IMR-90 (cell line): Measurements from ENCODE around the gene PDGFC. TPM values are rescaled to one million over a fixed set of nuclear protein-coding genes. Genes with fewer than 3 reads are reported as not detected.
A peak's percentile ranks its signal among the peaks of the same experiment; 100 is the strongest.

Experiments
- ATAC-seq: fragments of 200-7000 bp; cut with Tn5 transposase; 2 replicates; pipeline ENCODE4 v1.9.1; 2020; ENCODE audit warnings: low read depth, mild to moderate bottlenecking, moderate library complexity
- BruUV-seq: library from RNA; stranded (reverse); fragments of 400-500 nt; replicated peaks from 2 replicates; lab custom pipeline; 2021; lab: Mats Ljungman, UMichigan
- CTCF ChIA-PET: fragments of 300-600 bp; formaldehyde crosslinking; extraction: SDS; loops from one replicate; lab custom pipeline; 2021; ENCODE audit warnings: antibody characterized with exemption; lab: Yijun Ruan, JAX
- POLR2A ChIA-PET: fragments of 300-600 bp; sonication (Branson Sonifier 250); formaldehyde crosslinking; loops from one replicate; lab custom pipeline; 2022; ENCODE audit warnings: antibody characterized with exemption; ENCODE audit not compliant: unreplicated experiment; lab: Charles Lee
- DNase-seq: peaks from one replicate; pipeline ENCODE4 v3.0.0; 2013
- H2AFZ ChIP-seq: replicated peaks from 2 replicates; pipeline ENCODE3; 2013; ENCODE audit warnings: low read length, mild to moderate bottlenecking; ENCODE audit not compliant: poor library complexity
- H2AK5ac ChIP-seq: 2 replicates; pipeline ENCODE4 v1.6.1; 2013; ENCODE audit warnings: low read depth, low read length, inconsistent platforms
- H2AK9ac ChIP-seq: replicated peaks from 2 replicates; pipeline ENCODE3; 2013; ENCODE audit warnings: mild to moderate bottlenecking, low read depth, low read length, moderate library complexity; ENCODE audit not compliant: poor library complexity
- H2BK120ac ChIP-seq: 2 replicates; pipeline ENCODE4 v1.6.1; 2013; ENCODE audit warnings: low read depth, low read length, inconsistent platforms
- H2BK15ac ChIP-seq: 3 replicates; pipeline ENCODE4 v1.6.1; 2013; ENCODE audit warnings: low read depth, low read length, inconsistent platforms
- H2BK20ac ChIP-seq: 2 replicates; pipeline ENCODE4 v1.6.1; 2013; ENCODE audit warnings: low read depth, mild to moderate bottlenecking, inconsistent platforms, low read length, moderate library complexity
- H2BK5ac ChIP-seq: 2 replicates; pipeline ENCODE4 v1.6.1; 2013; ENCODE audit warnings: mild to moderate bottlenecking, low read depth, low read length, inconsistent platforms; ENCODE audit not compliant: poor library complexity, severe bottlenecking
- H3K14ac ChIP-seq: replicated peaks from 2 replicates; pipeline ENCODE4 v1.6.1; 2013; ENCODE audit warnings: low read depth, low read length, inconsistent platforms
- H3K18ac ChIP-seq: 2 replicates; pipeline ENCODE4 v1.6.1; 2013; ENCODE audit warnings: low read depth, low read length, control low read depth
- H3K23ac ChIP-seq: 2 replicates; pipeline ENCODE4 v1.6.1; 2013; ENCODE audit warnings: low read depth, low read length, inconsistent platforms
- H3K27ac ChIP-seq: 2 replicates; pipeline ENCODE4 v1.5.1; 2013; ENCODE audit warnings: mild to moderate bottlenecking, control low read depth, low read length; ENCODE audit not compliant: insufficient read depth
- H3K27me3 ChIP-seq: 2 replicates; pipeline ENCODE4 v1.6.1; 2013; ENCODE audit warnings: low read length; ENCODE audit not compliant: control insufficient read depth, insufficient read depth
- H3K36me3 ChIP-seq: 2 replicates; pipeline ENCODE4 v1.6.1; 2013; ENCODE audit warnings: low read length, mixed read lengths; ENCODE audit not compliant: control insufficient read depth, insufficient read depth
- H3K4ac ChIP-seq: 2 replicates; pipeline ENCODE4 v1.6.1; 2013; ENCODE audit warnings: low read depth, low read length, inconsistent platforms
- H3K4me1 ChIP-seq: 2 replicates; pipeline ENCODE4 v1.6.1; 2013; ENCODE audit warnings: low read length, mixed read lengths; ENCODE audit not compliant: control insufficient read depth, insufficient read depth
- H3K4me2 ChIP-seq: 2 replicates; pipeline ENCODE4 v1.6.1; 2013; ENCODE audit warnings: low read depth, mild to moderate bottlenecking, control low read depth, low read length, moderate library complexity
- H3K4me3 ChIP-seq: 2 replicates; pipeline ENCODE4 v1.5.1; 2013; ENCODE audit warnings: low read depth, mild to moderate bottlenecking, control low read depth, low read length, moderate library complexity; ENCODE audit not compliant: insufficient read depth
- H3K56ac ChIP-seq: 2 replicates; pipeline ENCODE4 v1.6.1; 2013; ENCODE audit warnings: low read length, inconsistent platforms; ENCODE audit not compliant: insufficient read depth; ENCODE audit errors: extremely low read depth
- H3K79me1 ChIP-seq, 2 experiments: 2 replicates each; pipeline ENCODE4 v1.6.1; 2013; ENCODE audit warnings: low read length in 2 of 2, inconsistent platforms in 1 of 2, low read depth in 1 of 2
- H3K9ac ChIP-seq: 2 replicates; pipeline ENCODE4 v1.6.1; 2013; ENCODE audit warnings: low read depth, low read length, control low read depth
- H3K9me1 ChIP-seq: 2 replicates; pipeline ENCODE4 v1.6.1; 2013; ENCODE audit warnings: low read length, inconsistent platforms; ENCODE audit not compliant: insufficient read depth
- H3K9me3 ChIP-seq: 2 replicates; pipeline ENCODE4 v1.6.1; 2013; ENCODE audit warnings: low read length; ENCODE audit not compliant: control insufficient read depth, insufficient read depth
- H4K20me1 ChIP-seq: 2 replicates; pipeline ENCODE4 v1.6.1; 2013; ENCODE audit warnings: low read length, inconsistent platforms; ENCODE audit not compliant: insufficient read depth
- H4K5ac ChIP-seq: 2 replicates; pipeline ENCODE4 v1.6.1; 2013; ENCODE audit warnings: mild to moderate bottlenecking, low read depth, low read length, control low read depth
- H4K8ac ChIP-seq, 2 experiments: 2 replicates each; pipeline ENCODE4 v1.6.1; 2013; ENCODE audit warnings: low read depth in 2 of 2, low read length in 2 of 2, control low read depth in 1 of 2, inconsistent platforms in 1 of 2
- H4K91ac ChIP-seq: 2 replicates; pipeline ENCODE4 v1.6.1; 2013; ENCODE audit warnings: low read depth, low read length, inconsistent platforms; ENCODE audit not compliant: insufficient read depth
- BHLHE40 ChIP-seq: fragments of 150-350 bp; IDR thresholded peaks from 2 replicates; pipeline ENCODE4 v1.6.1; 2016; ENCODE audit warnings: mild to moderate bottlenecking, low read depth, low read length
- CEBPB ChIP-seq: IDR thresholded peaks from 2 replicates; pipeline ENCODE4 v1.6.1; 2012; ENCODE audit warnings: low read depth, low read length, improper control_type of control experiment
- FOS ChIP-seq: fragments of 150-350 bp; IDR thresholded peaks from 2 replicates; pipeline ENCODE4 v1.6.1; 2016; ENCODE audit warnings: low read depth, low read length
- MAZ ChIP-seq: IDR thresholded peaks from 2 replicates; pipeline ENCODE4 v1.6.1; 2012; ENCODE audit warnings: low read depth, mild to moderate bottlenecking, low read length, improper control_type of control experiment, moderate library complexity, borderline replicate concordance
- RCOR1 ChIP-seq: IDR thresholded peaks from 2 replicates; pipeline ENCODE4 v1.6.1; 2012; ENCODE audit warnings: mild to moderate bottlenecking, low read length, improper control_type of control experiment; ENCODE audit not compliant: insufficient replicate concordance
- RFX5 ChIP-seq: IDR thresholded peaks from 2 replicates; pipeline ENCODE4 v1.8.0; 2012; ENCODE audit warnings: low read depth, mild to moderate bottlenecking, low read length, moderate library complexity
- USF2 ChIP-seq: fragments of 150-350 bp; IDR thresholded peaks from 2 replicates; pipeline ENCODE4 v1.6.1; 2017; ENCODE audit warnings: mild to moderate bottlenecking, antibody characterized with exemption, low read length, low read depth
- WGBS, 2 experiments: methylation state at CpG; one replicate each; pipeline versions ENCODE4 v1.1.5 to v1.1.7; 2013; ENCODE audit warnings: missing lambda C conversion rate in 2 of 2; ENCODE audit not compliant: insufficient read length in 1 of 2; ENCODE audit errors: extremely low coverage in 2 of 2; 5-methylcytosine and 5-hydroxymethylcytosine counted together
- dilution Hi-C: fragments of 300-500 bp; cut with HindIII; formaldehyde crosslinking; loops from one replicate; pipeline ENCODE4 v1.14.3; 2018; ENCODE audit warnings: low sequenced_read_pairs; ENCODE audit not compliant: unreplicated experiment
- in situ Hi-C: fragments of 300-500 bp; cut with MboI; formaldehyde crosslinking; loops from 3 replicates; pipeline ENCODE4 v1.14.3; 2019; ENCODE audit warnings: low sequenced_read_pairs, inconsistent platforms, mixed read lengths
- intact Hi-C: fragments of 100-400 bp; cut with micrococcal nuclease; formaldehyde crosslinking; loops from 2 replicates; pipeline ENCODE4 v1.10.0; 2022
- polyA plus RNA-seq, 3 experiments: library from polyadenylated mRNA; depleted of rRNA; stranded (reverse); fragments of >200 nt; gene quantifications; 2 replicates each; pipeline ENCODE4 v1.2.3, GENCODE V29; 2012; ENCODE audit warnings: low replicate concordance in 1 of 3
- total RNA-seq: library from RNA; depleted of rRNA; stranded (reverse); fragments of >200 nt; gene quantifications from 2 replicates; pipeline ENCODE4 v1.2.3, GENCODE V29; 2012

PDGFC gene
- total and polyA plus RNA-seq, 2 of the 4 experiments (the other 2 are of a cell fraction) = 19.8 to 90.7 TPM

- Histone ChIP-seq H3K9me3 (no peaks in the 10 kb centered on the region), H3K4me3 (no peak overlapping the region), H2BK5ac (peak overlapping the region; percentile 2), H3K23ac (no peak overlapping the region), H3K4ac (no peak overlapping the region), H2AK9ac (no peak overlapping the region), H3K27me3 (no peaks in the 10 kb centered on the region), H3K79me1 (peaks cover 30 to 45% of the 10 kb centered on the region in 2 experiments), H3K27ac (no peak overlapping the region), H3K14ac (no peak overlapping the region), H3K9ac (no peak overlapping the region), H2BK20ac (no peak overlapping the region), H4K5ac (no peak overlapping the region), H2BK15ac (no peak overlapping the region), H2BK120ac (no peak overlapping the region), H4K8ac (no peak overlapping the region), H3K4me1 (peaks cover 6% of the 10 kb centered on the region; the same call in 1 of the 2 replicates), H2AFZ (no peak overlapping the region), H3K4me2 (peak overlapping the region; percentile 11; the same call in 1 of the 2 replicates), H3K9me1 (peaks cover 6% of the 10 kb centered on the region), H2AK5ac (no peak overlapping the region), H4K91ac (no peak overlapping the region), H3K18ac (peak overlapping the region; percentile 53; the same call in 1 of the 2 replicates), H3K56ac (no peak overlapping the region), H3K36me3 (0 out of 2 replicates have a peak, but pooled peaks cover 1% of the 10 kb centered on the region), H4K20me1 (peaks cover 14% of the 10 kb centered on the region; the same call in 1 of the 2 replicates)
- dilution Hi-C loops = no loop called here
- POLR2A ChIA-PET = no interaction called here
- intact Hi-C loops = loop anchor here (5.0 kb wide), 1 partner anchor 69 kb away; no protein-coding TSS in a partner anchor
- in situ Hi-C loops = no loop called here
- ATAC-seq (0 out of 2 replicates have a peak, but pooled peaks have one; percentile 18), DNase-seq (peak; percentile 77)
- BruUV-seq = no TSS peak
- TF ChIP-seq FOS (0 out of 2 replicates have a peak, but pooled peaks have one; percentile 40), RCOR1 (peak; percentile 32), USF2 (0 out of 2 replicates have a peak, but pooled peaks have one; percentile 25), RFX5 (no peak), MAZ (no peak), BHLHE40 (peak; percentile 85), CEBPB (peak; percentile 89)
- WGBS, 2 experiments = no CpG with 5 or more reads among the region's 3 CpGs
- CTCF ChIA-PET = no interaction called here
These were observed 82.8 kb downstream of the PDGFC start for GRCh38 chr4:156888762-156889161.
